ENCODE results near the gene ISX. TPM values are rescaled to one million over a fixed set of nuclear protein-coding genes. Genes with fewer than 3 reads are reported as not detected.

ISX gene
- total and polyA plus RNA-seq, 2 donors (not counting 1 experiment from before 2014, with no cell fraction given) = not detected

- no peaks in the 10 kb centered on the region for H3K4me1 ChIP-seq (ENCODE audit: control insufficient read depth in 2 of 2, insufficient read depth in 2 of 2, low read length in 2 of 2)
- no peak overlapping the region for H3K4me3 Mint-ChIP-seq
- no peak overlapping the region for H3K4me2 ChIP-seq (replicated peaks; ENCODE audit: low read depth, low read length, poor library complexity, severe bottlenecking)
- peaks cover 0 to 10% (median 2%) of the 10 kb centered on the region in 4 experiments for H3K27me3 ChIP-seq (replicated peaks in 1 of 4; ENCODE audit: control extremely low read depth in 1 of 4, control insufficient read depth in 3 of 4, insufficient read depth in 4 of 4, low read length in 3 of 4)
- CTCF ChIA-PET = no interaction called here
- H3K9me3 ChIP-seq (ENCODE audit: control extremely low read depth in 1 of 3, control insufficient read depth in 2 of 3, insufficient read depth in 1 of 3, low read length in 2 of 3) = no peaks in the 10 kb centered on the region
- ATAC-seq (ENCODE audit: low read depth) (no peak), DNase-seq (no peak)
- WGBS (ENCODE audit: insufficient coverage) = 55% methylated on average over 3 of the region's 3 CpGs
- no peaks in the 10 kb centered on the region for H3K9me3 Mint-ChIP-seq (ENCODE audit: insufficient read depth)
- H3K27ac ChIP-seq (ENCODE audit: low read length in 2 of 2) = no peak overlapping the region
- TF ChIP-seq EZH2 (IDR thresholded peaks at IDR 0.05; ENCODE audit: borderline replicate concordance, insufficient read depth, low read depth, low read length, poor library complexity, severe bottlenecking) = no peak
- no peak for TF ChIP-seq CTCF (IDR thresholded peaks at IDR 0.05)
- H3K36me3 ChIP-seq (replicated peaks in 1 of 2; ENCODE audit: control extremely low read depth in 1 of 2, control insufficient read depth in 1 of 2, extremely low read depth in 1 of 2, insufficient read depth in 2 of 2, low read length in 1 of 2) = no peaks in the 10 kb centered on the region
- H3K79me2 ChIP-seq (ENCODE audit: control insufficient read depth, insufficient read depth, low read length) = no peaks in the 10 kb centered on the region
- no peaks in the 10 kb centered on the region for H4K20me1 ChIP-seq (ENCODE audit: control insufficient read depth, insufficient read depth, low read length, poor library complexity, severe bottlenecking)
- no peak overlapping the region for H3K27ac Mint-ChIP-seq
- H3K27me3 Mint-ChIP-seq = peaks cover 30% of the 10 kb centered on the region
- H3K9ac ChIP-seq (ENCODE audit: low read length) = no peak overlapping the region
- H3K4me3 ChIP-seq (ENCODE audit: control extremely low read depth in 1 of 5, extremely low read depth in 1 of 5, insufficient read depth in 1 of 5, low read depth in 2 of 5, low read length in 4 of 5) = no peak overlapping the region
- POLR2A ChIA-PET = no interaction called here
- H2AFZ ChIP-seq (ENCODE audit: insufficient read depth, low read depth, low read length, poor library complexity, severe bottlenecking) = no peak overlapping the region
- intact Hi-C loops (cut with micrococcal nuclease) = no loop called here
- H3K4me1 Mint-ChIP-seq = no peaks in the 10 kb centered on the region
Measured at GRCh38 chr22:35032571-35032970, 33.4 kb upstream of the ISX start.

- no peak overlapping the region for H3K4me2 ChIP-seq (replicated peaks; ENCODE audit: low read depth, low read length, poor library complexity, severe bottlenecking)
- no peak overlapping the region for H3K27ac Mint-ChIP-seq
- CTCF ChIA-PET = no interaction called here
- H3K27me3 Mint-ChIP-seq = peaks cover 21% of the 10 kb centered on the region
- peaks cover 0 to 10% (median 2%) of the 10 kb centered on the region in 4 experiments for H3K27me3 ChIP-seq (replicated peaks in 1 of 4; ENCODE audit: control extremely low read depth in 1 of 4, control insufficient read depth in 3 of 4, insufficient read depth in 4 of 4, low read length in 3 of 4)
- no peak overlapping the region for H3K27ac ChIP-seq (ENCODE audit: low read length in 2 of 2)
- TF ChIP-seq CTCF (IDR thresholded peaks at IDR 0.05) = no peak
- TF ChIP-seq EZH2 (IDR thresholded peaks at IDR 0.05; ENCODE audit: borderline replicate concordance, insufficient read depth, low read depth, low read length, poor library complexity, severe bottlenecking) = no peak
- H3K36me3 ChIP-seq (replicated peaks in 1 of 2; ENCODE audit: control extremely low read depth in 1 of 2, control insufficient read depth in 1 of 2, extremely low read depth in 1 of 2, insufficient read depth in 2 of 2, low read length in 1 of 2) = no peaks in the 10 kb centered on the region
- H3K9me3 ChIP-seq (ENCODE audit: control extremely low read depth in 1 of 3, control insufficient read depth in 2 of 3, insufficient read depth in 1 of 3, low read length in 2 of 3) = no peaks in the 10 kb centered on the region
- WGBS (ENCODE audit: insufficient coverage) = 74% methylated on average over 6 of the region's 6 CpGs
- H3K9ac ChIP-seq (ENCODE audit: low read length) = no peak overlapping the region
- H2AFZ ChIP-seq (ENCODE audit: insufficient read depth, low read depth, low read length, poor library complexity, severe bottlenecking) = no peak overlapping the region
- no peak overlapping the region for H3K4me3 Mint-ChIP-seq
- no peak for DNase-seq
- H3K4me1 ChIP-seq (ENCODE audit: control insufficient read depth in 2 of 2, insufficient read depth in 2 of 2, low read length in 2 of 2) = no peaks in the 10 kb centered on the region
- H3K79me2 ChIP-seq (ENCODE audit: control insufficient read depth, insufficient read depth, low read length) = no peaks in the 10 kb centered on the region
- H4K20me1 ChIP-seq (ENCODE audit: control insufficient read depth, insufficient read depth, low read length, poor library complexity, severe bottlenecking) = no peaks in the 10 kb centered on the region
- no peaks in the 10 kb centered on the region for H3K9me3 Mint-ChIP-seq (ENCODE audit: insufficient read depth)
- intact Hi-C loops (cut with micrococcal nuclease) = no loop called here
- no peak for ATAC-seq (ENCODE audit: low read depth)
- H3K4me1 Mint-ChIP-seq = no peaks in the 10 kb centered on the region
- POLR2A ChIA-PET = no interaction called here
- no peak overlapping the region for H3K4me3 ChIP-seq (ENCODE audit: control extremely low read depth in 1 of 5, extremely low read depth in 1 of 5, insufficient read depth in 1 of 5, low read depth in 2 of 5, low read length in 4 of 5)
Measured at GRCh38 chr22:35033635-35034296, 32.2 kb upstream of the ISX start.
